Left ventricle myocardium inferior (tissue), 1 donor: ENCODE data around the gene TBC1D5. TPM values are rescaled to one million over a fixed set of nuclear protein-coding genes. Genes with fewer than 3 reads are reported as not detected.
"Not testable (repeated sequence)": the region's sequence is repeated elsewhere in the genome, so short reads cannot be mapped to it uniquely, and the experiment has no call there.

Experiments used
- DNase-seq: peaks from one replicate; pipeline ENCODE4 v3.0.0-alpha.2; 2020
- H3K27ac ChIP-seq: fragments of 200-600 bp; replicated peaks from 2 replicates; pipeline ENCODE4 v1.8.0; 2021
- H3K27me3 ChIP-seq: fragments of 200-600 bp; 2 replicates; pipeline ENCODE4 v1.8.0; 2021; ENCODE audit warnings: low read depth
- H3K36me3 ChIP-seq: fragments of 200-600 bp; 2 replicates; pipeline ENCODE4 v1.8.0; 2021
- H3K4me1 ChIP-seq: fragments of 200-600 bp; 2 replicates; pipeline ENCODE4 v1.8.0; 2021
- H3K4me3 ChIP-seq: fragments of 200-600 bp; 2 replicates; pipeline ENCODE4 v1.8.0; 2021; ENCODE audit warnings: mild to moderate bottlenecking, moderate library complexity
- H3K9me3 ChIP-seq: fragments of 200-600 bp; replicated peaks from 2 replicates; pipeline ENCODE4 v1.8.0; 2021
- intact Hi-C: fragments of 100-400 bp; cut with micrococcal nuclease; formaldehyde crosslinking; loops from one replicate; pipeline ENCODE4 v1.11.0; 2022
- total RNA-seq: library from RNA; stranded (reverse); fragmentation: NEBNext Ultra II Directional; extraction: Animal tissue kit (Norgen Biotek cat#: 25700); gene quantifications from one replicate; pipeline ENCODE4 v1.2.1, GENCODE V29; 2021
- TF ChIP-seq, protein P1 (sequence below): fragments of 200-600 bp; IDR thresholded peaks from 2 replicates; pipeline ENCODE4 v1.8.0; 2021; ENCODE audit warnings: antibody characterized with exemption, mild to moderate bottlenecking, borderline replicate concordance
- donor health status: DM: no; HTN: yes; CAD: no; lungs with severe emphysema.

The TBC1D5 gene
- total RNA-seq, 1 donor from 2014 or later, result 26.9 TPM

DNA sequence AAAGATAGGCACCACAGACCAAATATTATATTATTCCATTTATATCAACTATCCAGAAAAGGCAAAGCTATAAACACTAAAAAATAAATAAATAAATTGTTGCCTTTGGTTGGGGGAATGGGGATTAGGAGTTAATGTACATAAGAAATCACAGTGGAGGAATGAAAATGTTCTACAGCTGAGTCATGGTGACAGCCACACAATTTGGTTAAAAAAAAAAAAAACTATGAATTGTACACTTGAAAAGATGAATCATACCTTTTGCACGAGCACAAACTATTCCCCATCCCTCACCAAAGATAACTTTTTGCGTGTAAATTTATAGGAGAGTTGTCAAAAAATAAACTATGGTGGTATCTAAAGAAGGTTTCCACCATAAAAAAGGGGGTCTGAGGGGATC is 103.2 kb downstream of the TBC1D5 start:
- intact Hi-C loops, result no loop called here
- Histone ChIP-seq H3K4me3 (no peak overlapping the region), H3K9me3 (no peaks in the 10 kb centered on the region), H3K4me1 (peaks cover 45% of the 10 kb centered on the region), H3K27me3 (no peaks in the 10 kb centered on the region), H3K27ac (no peak overlapping the region), H3K36me3 (no peaks in the 10 kb centered on the region)
- TF ChIP-seq, protein P1, sequence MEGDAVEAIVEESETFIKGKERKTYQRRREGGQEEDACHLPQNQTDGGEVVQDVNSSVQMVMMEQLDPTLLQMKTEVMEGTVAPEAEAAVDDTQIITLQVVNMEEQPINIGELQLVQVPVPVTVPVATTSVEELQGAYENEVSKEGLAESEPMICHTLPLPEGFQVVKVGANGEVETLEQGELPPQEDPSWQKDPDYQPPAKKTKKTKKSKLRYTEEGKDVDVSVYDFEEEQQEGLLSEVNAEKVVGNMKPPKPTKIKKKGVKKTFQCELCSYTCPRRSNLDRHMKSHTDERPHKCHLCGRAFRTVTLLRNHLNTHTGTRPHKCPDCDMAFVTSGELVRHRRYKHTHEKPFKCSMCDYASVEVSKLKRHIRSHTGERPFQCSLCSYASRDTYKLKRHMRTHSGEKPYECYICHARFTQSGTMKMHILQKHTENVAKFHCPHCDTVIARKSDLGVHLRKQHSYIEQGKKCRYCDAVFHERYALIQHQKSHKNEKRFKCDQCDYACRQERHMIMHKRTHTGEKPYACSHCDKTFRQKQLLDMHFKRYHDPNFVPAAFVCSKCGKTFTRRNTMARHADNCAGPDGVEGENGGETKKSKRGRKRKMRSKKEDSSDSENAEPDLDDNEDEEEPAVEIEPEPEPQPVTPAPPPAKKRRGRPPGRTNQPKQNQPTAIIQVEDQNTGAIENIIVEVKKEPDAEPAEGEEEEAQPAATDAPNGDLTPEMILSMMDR, result no peak
- DNase-seq, result no peak

DNA sequence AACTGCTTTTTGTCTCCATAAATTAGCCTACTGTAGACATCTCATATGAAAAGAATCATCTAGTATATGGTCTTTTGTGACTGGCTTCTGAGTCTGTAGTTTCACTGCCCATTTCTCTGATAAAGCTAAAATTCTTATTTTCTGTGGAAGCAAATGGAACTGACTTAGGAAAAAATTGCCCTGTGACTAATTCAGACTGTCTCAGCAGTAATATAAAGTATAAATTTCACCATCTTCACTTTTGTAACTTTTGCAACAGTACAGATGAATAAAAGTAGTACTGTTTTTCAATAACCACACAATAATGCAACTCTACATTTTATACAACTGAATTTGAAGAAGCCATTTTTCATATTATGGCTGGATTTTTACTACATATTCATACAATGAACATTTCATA is 104.1 kb downstream of the TBC1D5 start:
- H3K27me3 ChIP-seq, result no peaks in the 10 kb centered on the region
- no peak overlapping the region for H3K27ac ChIP-seq
- H3K4me3 ChIP-seq, result no peak overlapping the region
- no peak for DNase-seq
- no peaks in the 10 kb centered on the region for H3K36me3 ChIP-seq
- H3K9me3 ChIP-seq, result no peaks in the 10 kb centered on the region
- intact Hi-C loops, result no loop called here
- TF ChIP-seq, protein P1, result no peak
- H3K4me1 ChIP-seq, result peaks cover 37% of the 10 kb centered on the region

DNA sequence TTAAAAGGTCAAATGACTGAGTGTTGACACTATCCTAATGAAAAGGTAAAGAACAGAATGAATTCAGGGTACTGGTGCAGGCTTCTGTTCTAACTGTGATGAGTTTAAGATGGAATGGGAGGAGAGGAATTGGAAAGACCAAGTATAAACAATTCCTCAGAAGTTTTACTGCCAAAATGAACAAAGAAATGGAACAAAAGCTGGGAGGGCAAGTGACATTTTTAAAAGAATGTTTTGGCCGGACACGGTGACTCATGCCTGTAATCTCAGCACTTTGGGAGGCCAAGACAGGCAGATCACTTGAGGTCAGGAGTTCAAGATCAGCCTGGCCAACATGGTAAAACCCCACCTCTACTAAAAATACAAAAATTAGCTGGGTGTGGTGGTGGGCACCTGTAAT is 106.8 kb downstream of the TBC1D5 start:
- H3K27ac ChIP-seq, H3K4me3 ChIP-seq, intact Hi-C loops, H3K9me3 ChIP-seq, DNase-seq, H3K36me3 ChIP-seq, H3K27me3 ChIP-seq: not testable (repeated sequence)
- H3K4me1 ChIP-seq, result peaks cover 32% of the 10 kb centered on the region

DNA sequence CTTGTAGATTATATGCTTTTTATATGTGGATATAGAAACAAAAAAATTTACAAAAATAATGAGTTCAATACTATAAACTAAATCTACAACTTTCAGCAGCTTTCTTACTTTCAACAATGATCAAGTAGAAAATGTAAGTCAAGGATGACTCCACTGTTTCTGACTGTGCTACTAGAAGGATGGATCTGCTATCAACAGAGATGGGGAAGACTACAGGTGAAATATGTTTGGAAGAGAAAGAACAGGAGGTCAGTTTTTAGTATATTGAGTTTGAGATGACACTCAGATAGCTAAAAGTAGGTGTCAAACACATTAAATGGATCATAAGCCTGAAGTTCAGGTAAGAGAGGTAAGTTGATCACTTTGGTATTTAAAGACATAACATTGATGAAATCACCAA is 107.5 kb downstream of the TBC1D5 start:
- Histone ChIP-seq H3K9me3 (no peaks in the 10 kb centered on the region), H3K27me3 (no peaks in the 10 kb centered on the region), H3K27ac (no peak overlapping the region), H3K36me3 (no peaks in the 10 kb centered on the region), H3K4me1 (peaks cover 26% of the 10 kb centered on the region), H3K4me3 (no peak overlapping the region)
- DNase-seq, result no peak
- TF ChIP-seq, protein P1, result no peak
- intact Hi-C loops, result no loop called here

DNA sequence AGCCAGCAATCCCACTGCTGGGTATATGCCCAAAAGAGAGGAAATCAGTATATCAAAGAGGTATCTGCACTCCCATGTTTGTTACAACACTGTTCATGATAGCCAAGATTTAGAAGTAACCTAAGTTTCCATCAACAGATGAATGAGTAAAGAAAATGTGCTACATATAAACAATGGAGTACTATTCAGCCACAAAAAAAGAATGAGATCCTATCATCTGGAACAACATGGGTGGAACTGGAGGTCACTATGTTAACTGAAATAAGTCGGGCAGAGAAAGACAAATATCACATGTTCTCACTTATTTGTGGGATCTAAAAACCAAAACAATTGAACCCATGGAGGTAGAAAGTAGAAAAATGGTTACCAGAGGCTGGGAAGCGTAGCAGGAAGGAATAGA is 108.2 kb downstream of the TBC1D5 start:
- no peak overlapping the region for H3K4me3 ChIP-seq
- H3K9me3 ChIP-seq, result no peaks in the 10 kb centered on the region
- no peaks in the 10 kb centered on the region for H3K27me3 ChIP-seq
- no peak for DNase-seq
- H3K4me1 ChIP-seq, result peaks cover 19% of the 10 kb centered on the region
- TF ChIP-seq, protein P1, result no peak
- intact Hi-C loops, result no loop called here
- no peak overlapping the region for H3K27ac ChIP-seq
- H3K36me3 ChIP-seq, result no peaks in the 10 kb centered on the region

DNA sequence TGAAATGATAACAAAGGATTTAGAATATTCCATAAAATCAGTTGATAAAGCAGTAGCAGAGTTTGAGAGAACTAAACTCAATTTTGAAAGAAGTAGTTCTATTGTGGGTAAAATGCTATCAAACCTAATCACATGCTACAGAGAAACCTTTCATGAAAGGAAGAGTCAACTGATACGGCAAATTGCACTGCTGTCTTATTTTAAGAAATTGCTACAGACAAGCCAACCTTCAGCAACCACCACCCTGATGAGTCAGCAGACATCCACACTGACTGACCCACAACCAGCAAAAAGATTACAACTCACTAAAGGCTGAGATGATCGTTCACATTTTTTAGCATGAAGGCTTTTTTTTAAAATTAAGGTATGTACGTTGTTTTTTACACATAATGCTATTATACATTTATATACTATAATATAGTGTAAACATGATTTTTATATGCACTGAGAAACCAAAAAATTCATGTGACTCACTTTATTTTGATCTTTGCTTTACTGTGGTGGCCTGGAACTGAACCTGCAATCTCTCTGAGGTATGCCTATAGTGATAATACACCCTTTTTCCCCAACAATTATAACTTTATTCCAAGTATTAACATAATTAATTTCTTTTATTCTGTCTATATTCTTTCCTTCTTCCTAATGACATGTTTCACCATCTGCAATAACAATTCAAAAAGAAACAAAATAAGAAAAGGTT is 109.9 kb downstream of the TBC1D5 start:
- TF ChIP-seq, protein P1, result no peak
- no peaks in the 10 kb centered on the region for H3K36me3 ChIP-seq
- no peaks in the 10 kb centered on the region for H3K9me3 ChIP-seq
- H3K27me3 ChIP-seq, result no peaks in the 10 kb centered on the region
- peaks cover 19% of the 10 kb centered on the region for H3K4me1 ChIP-seq
- H3K4me3 ChIP-seq, result no peak overlapping the region
- intact Hi-C loops, result no loop called here
- H3K27ac ChIP-seq, result no peak overlapping the region
- DNase-seq, result no peak
